HG02852 (cell line): ENCODE results near the gene ZNF587.
"Not testable (repeated sequence)": the region's sequence is repeated elsewhere in the genome, so short reads cannot be mapped to it uniquely, and the experiment has no call there.

Source experiments
- ATAC-seq: cut with Tn5 transposase; IDR thresholded peaks from one replicate; pipeline ENCODE4 v1.9.1; 2021; ENCODE audit warnings: mild to moderate bottlenecking, moderate library complexity; ENCODE audit not compliant: unreplicated experiment

Gene ZNF587

GRCh38 chr19:57886046-57886445, 36.4 kb downstream of the ZNF587 start:
- no peak for ATAC-seq

- no peak for ATAC-seq
Observed at GRCh38 chr19:57887195-57887941, 37.7 kb downstream of the ZNF587 start.

GRCh38 chr19:57888107-57888559, 38.5 kb downstream of the ZNF587 start:
- ATAC-seq = no peak

GRCh38 chr19:57888560-57889231, 39.0 kb downstream of the ZNF587 start, which contains the start of gene ZNF814:
TSS of gene ZNF814 (minus strand) at chr19:57889037. CDS start at chr19:57888802, 235 bp downstream.
- ATAC-seq = peak; percentile 66

GRCh38 chr19:57890706-57891105, 41.0 kb downstream of the ZNF587 start:
- not testable (repeated sequence) for ATAC-seq

- ATAC-seq = no peak
Observed at GRCh38 chr19:57900311-57900710, 50.7 kb downstream of the ZNF587 start.

- no peak for ATAC-seq
Observed at GRCh38 chr19:57903618-57904184, 54.0 kb downstream of the ZNF587 start.

- ATAC-seq = no peak
Observed at GRCh38 chr19:57905258-57905657, 55.6 kb downstream of the ZNF587 start.

GRCh38 chr19:57907394-57907793, 57.7 kb downstream of the ZNF587 start:
- ATAC-seq = no peak

- no peak for ATAC-seq
Observed at GRCh38 chr19:57914531-57914930, 64.9 kb downstream of the ZNF587 start.
